ENCODE data around the gene ACAD10.
A peak's percentile ranks its signal among the peaks of the same experiment; 100 is the strongest.

ACAD10 gene

GRCh38 chr12:111748151-111748672 is 62.4 kb downstream of the ACAD10 start:
- TF ChIP-seq Cebpa-rat (IDR thresholded peaks at IDR 0.05) = no peak
- no peaks in the 10 kb centered on the region for H3K27me3 ChIP-seq
- H3K4me3 ChIP-seq = no peak overlapping the region
- H3K27ac ChIP-seq = no peak overlapping the region
- H3K4me1 ChIP-seq = no peaks in the 10 kb centered on the region
- H3K9ac ChIP-seq = no peak overlapping the region
- H3K9me3 ChIP-seq = no peaks in the 10 kb centered on the region
- H3K36me3 ChIP-seq = peaks cover 79% of the 10 kb centered on the region
- no peak overlapping the region for H3K4me2 ChIP-seq
- H4K20me1 ChIP-seq = 0 out of 2 replicates have a peak, but pooled peaks cover under 1% of the 10 kb centered on the region

- Histone ChIP-seq H3K9ac (no peak overlapping the region), H3K4me1 (no peaks in the 10 kb centered on the region), H3K27me3 (no peaks in the 10 kb centered on the region), H4K20me1 (0 out of 2 replicates have a peak, but pooled peaks cover 7% of the 10 kb centered on the region), H3K9me3 (no peaks in the 10 kb centered on the region), H3K4me2 (no peak overlapping the region), H3K36me3 (peaks cover 85% of the 10 kb centered on the region), H3K27ac (no peak overlapping the region), H3K4me3 (no peak overlapping the region)
- no peak for TF ChIP-seq Cebpa-rat (IDR thresholded peaks at IDR 0.05)
These were observed 63.0 kb downstream of the ACAD10 start for GRCh38 chr12:111748867-111749266.

- no peak overlapping the region for H3K4me2 ChIP-seq
- H3K9me3 ChIP-seq = no peaks in the 10 kb centered on the region
- no peak for TF ChIP-seq Cebpa-rat (IDR thresholded peaks at IDR 0.05)
- H3K27ac ChIP-seq = no peak overlapping the region
- no peaks in the 10 kb centered on the region for H3K4me1 ChIP-seq
- no peak overlapping the region for H3K4me3 ChIP-seq
- 0 out of 2 replicates have a peak, but pooled peaks cover 8% of the 10 kb centered on the region for H4K20me1 ChIP-seq
- H3K36me3 ChIP-seq = peaks cover 85% of the 10 kb centered on the region
- H3K9ac ChIP-seq = no peak overlapping the region
- no peaks in the 10 kb centered on the region for H3K27me3 ChIP-seq
These were observed 63.5 kb downstream of the ACAD10 start for GRCh38 chr12:111749391-111749790.

- no peak overlapping the region for H3K4me2 ChIP-seq
- peaks cover 72% of the 10 kb centered on the region for H3K36me3 ChIP-seq
- no peak for TF ChIP-seq Cebpa-rat (IDR thresholded peaks at IDR 0.05)
- H3K4me3 ChIP-seq = no peak overlapping the region
- H3K9me3 ChIP-seq = no peaks in the 10 kb centered on the region
- no peak overlapping the region for H3K27ac ChIP-seq
- H3K4me1 ChIP-seq = peaks cover 21% of the 10 kb centered on the region
- no peak overlapping the region for H3K9ac ChIP-seq
- peaks cover 33% of the 10 kb centered on the region for H4K20me1 ChIP-seq
- no peaks in the 10 kb centered on the region for H3K27me3 ChIP-seq
These were observed 67.5 kb downstream of the ACAD10 start for GRCh38 chr12:111753144-111753881.

GRCh38 chr12:111754671-111755070 is 68.8 kb downstream of the ACAD10 start:
- TF ChIP-seq Cebpa-rat (IDR thresholded peaks at IDR 0.05) = no peak
- H3K4me1 ChIP-seq = peaks cover 35% of the 10 kb centered on the region
- peaks cover 36% of the 10 kb centered on the region for H4K20me1 ChIP-seq
- no peak overlapping the region for H3K4me2 ChIP-seq
- no peaks in the 10 kb centered on the region for H3K9me3 ChIP-seq
- no peaks in the 10 kb centered on the region for H3K27me3 ChIP-seq
- no peak overlapping the region for H3K4me3 ChIP-seq
- H3K9ac ChIP-seq = no peak overlapping the region
- H3K36me3 ChIP-seq = peaks cover 58% of the 10 kb centered on the region
- H3K27ac ChIP-seq = no peak overlapping the region

GRCh38 chr12:111756196-111756595 is 70.3 kb downstream of the ACAD10 start:
- no peak overlapping the region for H3K9ac ChIP-seq
- H3K4me2 ChIP-seq = peak overlapping the region; percentile 91

GRCh38 chr12:111756681-111757080 is 70.8 kb downstream of the ACAD10 start:
- Histone ChIP-seq H3K9ac (no peak overlapping the region), H3K9me3 (no peaks in the 10 kb centered on the region), H3K36me3 (peaks cover 40% of the 10 kb centered on the region), H3K4me3 (no peak overlapping the region), H3K27ac (no peak overlapping the region), H3K4me2 (peak overlapping the region; percentile 91), H3K27me3 (no peaks in the 10 kb centered on the region), H4K20me1 (peaks cover 36% of the 10 kb centered on the region), H3K4me1 (peaks cover 55% of the 10 kb centered on the region)
- no peak for TF ChIP-seq Cebpa-rat (IDR thresholded peaks at IDR 0.05)

More at GRCh38 chr12:111756196-111756595, 70.3 kb downstream of the ACAD10 start:
- Histone ChIP-seq H3K27ac (no peak overlapping the region), H3K36me3 (peaks cover 43% of the 10 kb centered on the region), H4K20me1 (peaks cover 36% of the 10 kb centered on the region), H3K27me3 (no peaks in the 10 kb centered on the region), H3K9me3 (no peaks in the 10 kb centered on the region), H3K4me3 (no peak overlapping the region), H3K4me1 (peaks cover 50% of the 10 kb centered on the region)
- no peak for TF ChIP-seq Cebpa-rat (IDR thresholded peaks at IDR 0.05)

GRCh38 chr12:111757361-111758119 is 71.7 kb downstream of the ACAD10 start:
- Histone ChIP-seq H3K4me2 (peak overlapping the region; percentile 91), H3K9ac (peak overlapping the region; percentile 43; the same call in 1 of the 2 replicates), H3K9me3 (no peaks in the 10 kb centered on the region), H4K20me1 (peaks cover 36% of the 10 kb centered on the region), H3K4me3 (no peak overlapping the region; the same call in 1 of the 2 replicates), H3K36me3 (peaks cover 40% of the 10 kb centered on the region), H3K4me1 (peaks cover 61% of the 10 kb centered on the region), H3K27me3 (no peaks in the 10 kb centered on the region), H3K27ac (peak overlapping the region; percentile 44; the same call in 1 of the 2 replicates)
- no peak for TF ChIP-seq Cebpa-rat (IDR thresholded peaks at IDR 0.05)

GRCh38 chr12:111758120-111758561 is 72.3 kb downstream of the ACAD10 start:
- H3K4me3 ChIP-seq = no peak overlapping the region; the same call in 1 of the 2 replicates
- peaks cover 36% of the 10 kb centered on the region for H4K20me1 ChIP-seq
- peaks cover 61% of the 10 kb centered on the region for H3K4me1 ChIP-seq
- no peaks in the 10 kb centered on the region for H3K27me3 ChIP-seq
- no peak for TF ChIP-seq Cebpa-rat (IDR thresholded peaks at IDR 0.05)
- H3K9ac ChIP-seq = peak overlapping the region; percentile 43; the same call in 1 of the 2 replicates
- peak overlapping the region; percentile 91 for H3K4me2 ChIP-seq
- H3K36me3 ChIP-seq = peaks cover 38% of the 10 kb centered on the region
- H3K27ac ChIP-seq = peak overlapping the region; percentile 44
- no peaks in the 10 kb centered on the region for H3K9me3 ChIP-seq
